Activated CD4-positive, alpha-beta T cell treated with anti-CD3 and anti-CD28 coated beads, Interleukin-2, amount 10 ng/mL, durations not matched to agents 7 days and 5 days (primary cell): ENCODE measurements around the gene KCNMA1. TPM values are rescaled to one million over a fixed set of nuclear protein-coding genes. Genes with fewer than 3 reads are reported as not detected.
"Not testable (repeated sequence)": the region's sequence is repeated elsewhere in the genome, so short reads cannot be mapped to it uniquely, and the experiment has no call there.

ENCODE experiments used
- CTCF ChIA-PET: fragments of 350-600 bp; sonication (Branson Sonifier 250); formaldehyde crosslinking; loops from one replicate; lab custom pipeline; 2021; ENCODE audit warnings: antibody characterized with exemption; lab: Charles Lee
- POLR2A ChIA-PET: fragments of 350-600 bp; sonication (Branson Sonifier 250); formaldehyde crosslinking; loops from one replicate; lab custom pipeline; 2021; ENCODE audit warnings: antibody characterized with exemption; lab: Charles Lee
- DNase-seq: peaks from one replicate; pipeline ENCODE4 v3.0.0-alpha.2; 2020
- H3K27ac Mint-ChIP-seq: one replicate; pipeline ENCODE4 v1.8.0; 2021; ENCODE audit warnings: mild to moderate bottlenecking, moderate library complexity, mixed read lengths
- H3K27me3 Mint-ChIP-seq: one replicate; pipeline ENCODE4 v1.8.0; 2021; ENCODE audit warnings: mixed read lengths
- H3K36me3 Mint-ChIP-seq: one replicate; pipeline ENCODE4 v1.8.0; 2021; ENCODE audit warnings: low read depth, mixed read lengths
- H3K4me1 Mint-ChIP-seq: one replicate; pipeline ENCODE4 v1.8.0; 2021; ENCODE audit warnings: mixed read lengths
- H3K4me3 Mint-ChIP-seq: one replicate; pipeline ENCODE4 v1.8.0; 2021; ENCODE audit warnings: mild to moderate bottlenecking, moderate library complexity, mixed read lengths
- H3K9me3 Mint-ChIP-seq: one replicate; pipeline ENCODE4 v1.8.0; 2021; ENCODE audit warnings: mixed read lengths
- total RNA-seq, 2 experiments: library from RNA; stranded (reverse); gene quantifications; one replicate each; pipeline ENCODE4 v1.2.3, GENCODE V29; 2021

Gene KCNMA1
- total RNA-seq, 2 experiments from 2014 or later, result not detected

DNA sequence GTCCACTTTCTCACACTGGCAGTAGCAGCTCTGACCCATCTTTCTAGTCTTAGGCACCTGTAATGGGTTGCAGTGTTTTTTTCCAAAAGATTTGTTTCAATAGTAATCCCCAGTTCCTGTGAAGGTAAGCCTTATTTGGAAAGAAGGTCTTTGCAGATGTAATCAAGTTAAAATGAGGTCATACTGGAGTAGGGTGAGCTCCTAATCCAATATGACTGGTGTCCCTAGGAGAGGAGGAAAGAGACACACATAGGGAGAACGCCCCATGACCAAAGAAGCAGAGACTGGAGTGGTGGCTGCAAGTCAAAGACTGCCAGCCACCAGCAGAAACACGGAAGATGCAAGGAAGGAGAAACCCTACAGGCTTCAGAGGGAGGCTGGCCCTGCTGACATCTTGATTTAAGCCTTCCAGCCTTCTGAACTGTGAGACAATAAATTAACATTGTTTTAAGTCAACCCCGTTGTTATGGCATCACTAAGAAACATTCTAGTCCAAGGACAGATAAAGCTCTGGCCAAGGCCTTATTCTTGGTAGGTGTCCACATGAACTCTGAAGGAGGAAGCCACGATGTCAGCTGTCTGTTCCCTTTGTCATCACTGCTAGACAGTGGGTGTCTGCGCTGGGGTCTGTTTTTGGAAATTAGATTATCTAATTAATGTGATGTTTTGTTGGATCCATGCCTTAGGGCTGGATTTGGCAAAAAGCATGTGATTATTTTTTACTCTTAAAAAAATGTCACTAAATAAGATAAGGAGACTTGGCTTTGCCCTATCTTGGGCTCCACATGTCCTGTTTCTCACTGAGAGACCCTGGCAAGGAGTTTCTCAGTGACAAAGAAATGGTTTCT is 214.9 kb downstream of the KCNMA1 start:
- no peak for DNase-seq
- H3K4me1 Mint-ChIP-seq, result no peaks in the 10 kb centered on the region
- ChIA-PET CTCF (interaction anchor here (1.1 kb wide), 1 partner anchor 12 kb away, joined by 4 read pairs; no protein-coding TSS in a partner anchor), POLR2A (no interaction called here)
- H3K27ac Mint-ChIP-seq, result no peak overlapping the region
- no peaks in the 10 kb centered on the region for H3K9me3 Mint-ChIP-seq
- no peaks in the 10 kb centered on the region for H3K27me3 Mint-ChIP-seq
- H3K4me3 Mint-ChIP-seq, result no peak overlapping the region
- no peaks in the 10 kb centered on the region for H3K36me3 Mint-ChIP-seq

DNA sequence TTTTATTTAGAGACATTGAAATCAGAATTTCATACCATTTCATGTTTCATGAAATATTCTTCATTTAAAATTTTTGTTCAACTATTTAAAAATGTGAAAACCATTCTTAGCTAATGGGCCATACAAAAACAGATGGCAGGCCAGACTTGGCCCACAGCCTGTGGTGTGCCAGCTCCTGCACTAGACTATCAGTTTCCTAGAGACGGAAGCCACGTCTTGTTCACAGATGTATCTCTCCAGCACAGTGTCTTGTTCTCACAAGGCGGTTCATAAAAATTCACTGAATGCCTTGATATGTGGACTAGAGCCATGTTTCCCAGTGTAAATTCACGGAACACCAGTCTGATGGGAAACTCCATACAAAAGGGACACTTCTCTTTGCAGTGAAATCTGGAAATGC is 216.0 kb downstream of the KCNMA1 start:
- Mint-ChIP-seq H3K36me3 (no peaks in the 10 kb centered on the region), H3K27ac (no peak overlapping the region), H3K9me3 (no peaks in the 10 kb centered on the region), H3K4me1 (no peaks in the 10 kb centered on the region), H3K27me3 (no peaks in the 10 kb centered on the region), H3K4me3 (no peak overlapping the region)
- POLR2A ChIA-PET, result no interaction called here
- no peak for DNase-seq
- CTCF ChIA-PET, result no interaction called here

DNA sequence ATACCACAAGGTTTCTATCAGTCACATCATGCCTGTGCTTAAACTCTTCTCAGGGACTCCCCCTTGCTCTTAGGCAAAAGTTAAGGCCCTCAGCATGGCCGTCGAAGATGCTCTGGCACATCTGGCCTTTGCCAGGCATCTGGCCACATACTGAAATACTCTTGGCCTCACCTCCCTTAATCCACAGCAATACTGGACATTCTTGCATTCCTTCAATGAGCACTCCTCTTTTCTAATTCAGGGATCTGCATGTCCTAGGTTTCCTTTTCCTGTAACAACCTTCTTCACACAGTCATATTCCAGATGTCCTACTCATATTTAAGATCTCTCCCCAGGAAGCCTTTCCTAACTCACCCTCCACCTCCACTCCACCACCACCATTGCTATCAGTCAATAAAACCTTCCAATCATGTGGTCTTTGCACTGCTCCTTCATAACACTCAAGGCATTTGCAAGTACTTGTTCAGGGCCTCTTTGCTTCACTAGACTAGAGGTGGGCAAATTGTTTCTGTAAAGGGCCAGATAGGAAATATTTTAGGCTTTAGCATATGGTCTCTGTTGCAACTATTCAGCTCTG is 216.6 kb downstream of the KCNMA1 start:
- no peaks in the 10 kb centered on the region for H3K36me3 Mint-ChIP-seq
- no peak overlapping the region for H3K27ac Mint-ChIP-seq
- DNase-seq, result no peak
- H3K4me3 Mint-ChIP-seq, result no peak overlapping the region
- CTCF ChIA-PET, result no interaction called here
- H3K27me3 Mint-ChIP-seq, result no peaks in the 10 kb centered on the region
- H3K9me3 Mint-ChIP-seq, result no peaks in the 10 kb centered on the region
- no peaks in the 10 kb centered on the region for H3K4me1 Mint-ChIP-seq
- POLR2A ChIA-PET, result no interaction called here

DNA sequence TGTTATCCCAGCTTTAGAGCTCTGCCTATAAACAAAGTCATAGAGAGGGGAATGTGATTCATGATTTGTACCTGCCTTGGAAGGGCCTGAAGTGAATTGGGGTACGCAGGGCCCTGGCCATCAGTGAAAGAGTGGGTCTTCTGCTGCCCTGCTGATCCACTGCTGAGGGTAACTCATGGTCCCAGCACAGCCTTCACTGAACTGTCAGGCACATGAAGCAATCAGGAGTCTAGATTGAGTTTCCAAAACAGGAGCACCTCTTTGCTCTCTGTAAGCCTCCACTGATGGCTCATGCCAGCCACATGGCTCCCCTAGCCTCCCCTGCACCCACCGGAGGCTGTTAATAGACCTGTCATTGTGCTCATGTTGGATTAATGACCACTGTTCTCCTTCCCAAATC is 217.6 kb downstream of the KCNMA1 start:
- Mint-ChIP-seq H3K27me3 (no peaks in the 10 kb centered on the region), H3K4me3 (no peak overlapping the region), H3K9me3 (no peaks in the 10 kb centered on the region), H3K36me3 (no peaks in the 10 kb centered on the region), H3K4me1 (no peaks in the 10 kb centered on the region), H3K27ac (no peak overlapping the region)
- ChIA-PET POLR2A (no interaction called here), CTCF (no interaction called here)
- DNase-seq, result no peak

DNA sequence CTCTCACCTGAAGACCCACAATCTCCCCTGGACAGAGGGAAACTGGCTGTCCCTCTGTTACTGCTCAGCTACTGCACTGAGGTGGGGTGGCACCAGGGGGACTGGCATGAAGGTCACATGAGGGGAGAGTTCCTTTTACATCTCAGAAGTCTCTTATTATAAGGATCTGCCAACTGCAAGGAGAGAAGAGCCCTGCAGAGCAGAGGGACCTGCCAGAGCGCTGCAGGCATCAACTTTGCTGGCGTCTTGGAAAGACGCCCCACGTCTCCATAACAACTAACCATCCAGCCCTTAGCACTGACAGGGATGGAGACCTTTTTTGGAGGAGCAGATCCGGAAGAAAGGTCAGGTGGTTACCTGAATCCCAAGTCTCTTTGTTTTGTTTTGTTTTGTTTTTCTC is 218.6 kb downstream of the KCNMA1 start:
- no peaks in the 10 kb centered on the region for H3K27me3 Mint-ChIP-seq

DNA sequence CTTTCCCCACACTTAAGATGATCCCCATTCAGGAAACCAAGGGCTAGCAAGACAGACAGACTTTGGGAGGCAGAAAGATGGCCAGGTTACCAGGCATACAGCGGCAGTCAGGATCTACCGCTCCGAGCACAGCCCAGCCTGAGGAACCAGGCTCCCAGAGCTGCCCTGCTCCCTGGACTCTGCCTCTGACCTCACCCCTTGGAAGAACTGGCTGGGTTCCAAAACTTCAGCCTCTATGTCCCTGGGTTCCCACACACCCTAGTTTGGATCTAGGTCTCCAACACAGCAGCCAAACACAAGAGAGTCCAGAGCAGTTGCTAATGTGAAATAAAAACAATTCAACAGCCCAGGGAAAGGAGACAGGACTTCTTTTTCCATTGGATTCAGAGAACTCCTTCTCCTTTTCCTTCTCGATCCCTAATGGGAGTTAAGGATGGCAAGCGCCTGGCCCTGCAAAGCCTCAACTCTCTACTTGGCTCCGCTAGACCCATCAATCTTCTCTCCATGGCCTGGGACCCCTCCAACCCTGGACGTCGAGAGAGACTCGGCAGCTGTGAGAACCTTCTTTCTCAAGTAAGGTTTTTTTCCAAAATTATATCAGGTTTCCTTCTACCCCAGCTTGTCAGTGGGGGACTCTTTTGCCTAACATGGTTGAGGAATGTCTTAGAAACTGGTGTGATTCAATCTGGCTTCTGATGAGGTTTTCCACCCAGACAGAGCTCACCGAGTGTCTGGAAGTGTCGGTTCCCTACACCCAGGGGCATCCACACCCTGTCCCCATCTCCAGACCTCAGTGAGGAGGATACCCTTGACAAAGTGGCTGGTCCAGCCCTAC is 219.6 kb downstream of the KCNMA1 start:
- H3K27ac Mint-ChIP-seq, result no peak overlapping the region
- ChIA-PET CTCF (no interaction called here), POLR2A (no interaction called here)
- DNase-seq, result no peak
- H3K27me3 Mint-ChIP-seq, result no peaks in the 10 kb centered on the region
- H3K36me3 Mint-ChIP-seq, result no peaks in the 10 kb centered on the region
- H3K4me1 Mint-ChIP-seq, result no peaks in the 10 kb centered on the region
- no peak overlapping the region for H3K4me3 Mint-ChIP-seq
- no peaks in the 10 kb centered on the region for H3K9me3 Mint-ChIP-seq

More for the DNA sequence above, 218.6 kb downstream of the KCNMA1 start:
- Mint-ChIP-seq H3K27ac (no peak overlapping the region), H3K36me3 (no peaks in the 10 kb centered on the region), H3K4me1 (no peaks in the 10 kb centered on the region), H3K9me3 (no peaks in the 10 kb centered on the region), H3K4me3 (no peak overlapping the region)
- POLR2A ChIA-PET, result no interaction called here
- CTCF ChIA-PET, result no interaction called here
- no peak for DNase-seq

DNA sequence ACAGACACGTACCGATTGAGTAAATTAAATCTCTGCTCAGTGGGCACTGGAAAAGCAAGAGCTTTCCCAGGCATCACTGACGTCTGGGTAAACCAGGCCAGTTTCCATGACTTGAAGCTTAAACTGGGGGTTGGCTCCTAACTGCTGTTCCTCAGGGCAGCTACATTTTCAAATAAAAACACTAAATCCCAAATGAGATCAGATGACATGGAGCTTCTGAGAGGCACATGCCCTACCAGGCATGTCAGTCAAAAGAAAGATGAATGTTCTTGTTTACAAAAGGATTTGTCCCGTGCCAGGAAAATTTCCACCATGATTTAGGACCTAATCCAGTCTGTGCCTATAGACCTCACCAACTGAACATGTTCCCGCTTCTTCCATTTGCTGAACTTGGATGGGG is 220.2 kb downstream of the KCNMA1 start:
- no peak overlapping the region for H3K27ac Mint-ChIP-seq
- H3K9me3 Mint-ChIP-seq, result no peaks in the 10 kb centered on the region
- H3K4me3 Mint-ChIP-seq, result no peak overlapping the region
- ChIA-PET CTCF (no interaction called here), POLR2A (no interaction called here)
- H3K36me3 Mint-ChIP-seq, result no peaks in the 10 kb centered on the region
- no peak for DNase-seq
- H3K4me1 Mint-ChIP-seq, result no peaks in the 10 kb centered on the region
- H3K27me3 Mint-ChIP-seq, result no peaks in the 10 kb centered on the region

DNA sequence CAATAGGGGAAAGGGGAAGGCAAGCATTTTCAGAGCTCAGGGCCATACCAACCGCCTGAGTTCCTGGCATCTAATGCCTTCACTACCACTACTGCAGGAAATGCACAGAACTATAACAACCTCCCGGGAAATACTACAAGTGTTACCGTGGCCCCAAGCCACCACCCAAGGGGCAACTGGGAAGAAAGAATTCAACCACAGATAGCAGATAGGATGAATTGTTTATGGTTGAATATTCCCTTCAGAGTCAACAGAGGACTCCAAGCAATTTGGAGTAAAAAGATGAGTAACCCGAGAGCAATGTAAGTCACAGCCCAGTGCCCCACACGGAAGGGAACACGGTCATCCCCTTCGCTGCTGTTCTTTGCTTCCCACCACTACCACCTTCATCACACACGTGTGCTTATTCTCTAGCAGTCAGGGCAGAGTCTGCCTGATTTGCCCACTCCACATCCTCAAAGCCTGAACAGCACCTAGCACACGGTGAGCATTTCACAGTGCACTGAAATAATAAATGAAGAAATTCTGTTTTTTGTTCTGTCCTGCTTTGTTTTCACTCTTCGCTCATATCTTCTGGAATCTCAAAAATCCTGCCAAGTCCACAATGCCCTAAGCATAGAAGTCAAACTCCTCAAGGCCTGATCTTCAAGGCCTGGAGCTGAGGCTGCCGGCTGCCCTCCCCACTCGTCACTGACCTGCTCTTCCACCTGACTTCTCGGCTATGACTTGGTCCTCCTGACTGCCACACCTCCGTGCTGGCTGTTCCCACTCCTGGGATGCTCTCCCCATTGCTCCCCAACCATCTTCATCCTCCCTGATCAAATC is 221.1 kb downstream of the KCNMA1 start:
- no peaks in the 10 kb centered on the region for H3K36me3 Mint-ChIP-seq
- H3K27ac Mint-ChIP-seq, result no peak overlapping the region
- no peaks in the 10 kb centered on the region for H3K4me1 Mint-ChIP-seq
- no peak overlapping the region for H3K4me3 Mint-ChIP-seq
- H3K27me3 Mint-ChIP-seq, result no peaks in the 10 kb centered on the region
- CTCF ChIA-PET, result no interaction called here
- DNase-seq, result no peak
- H3K9me3 Mint-ChIP-seq, result no peaks in the 10 kb centered on the region
- POLR2A ChIA-PET, result no interaction called here

DNA sequence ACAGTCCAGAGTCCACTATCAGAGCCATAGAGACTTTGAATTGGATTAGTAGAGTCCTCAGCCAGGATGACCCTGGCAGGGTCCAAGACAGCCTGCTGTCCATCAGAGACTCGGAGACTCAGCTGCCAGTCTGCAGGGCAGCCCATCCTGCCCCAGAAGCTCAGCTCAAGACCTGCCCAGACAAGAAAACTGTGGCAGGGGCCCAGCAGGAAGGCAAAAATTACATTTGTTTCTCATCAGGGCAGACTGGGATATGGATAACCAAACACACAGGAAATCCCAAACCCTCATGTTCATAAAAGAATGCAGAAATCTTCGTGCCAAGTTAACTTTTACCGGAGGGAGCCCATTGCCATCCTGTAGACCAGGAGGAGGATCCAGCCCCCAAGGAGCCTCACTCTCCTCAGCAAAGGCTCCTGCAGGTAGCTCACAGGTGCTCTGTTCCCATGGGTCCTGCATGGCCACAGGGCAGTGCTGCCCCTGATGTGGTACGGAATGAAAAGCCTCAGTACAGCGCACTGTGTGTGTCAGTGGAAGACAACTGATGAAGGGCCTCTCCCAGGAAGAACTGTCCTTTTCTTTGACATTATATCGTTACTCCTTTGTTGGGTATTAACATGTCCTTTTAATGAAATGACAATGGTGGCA is 222.2 kb downstream of the KCNMA1 start:
- Mint-ChIP-seq H3K36me3 (no peaks in the 10 kb centered on the region), H3K4me1 (no peaks in the 10 kb centered on the region), H3K27me3 (no peaks in the 10 kb centered on the region), H3K9me3 (no peaks in the 10 kb centered on the region), H3K27ac (no peak overlapping the region), H3K4me3 (no peak overlapping the region)
- POLR2A ChIA-PET, result no interaction called here
- CTCF ChIA-PET, result no interaction called here
- DNase-seq, result no peak

DNA sequence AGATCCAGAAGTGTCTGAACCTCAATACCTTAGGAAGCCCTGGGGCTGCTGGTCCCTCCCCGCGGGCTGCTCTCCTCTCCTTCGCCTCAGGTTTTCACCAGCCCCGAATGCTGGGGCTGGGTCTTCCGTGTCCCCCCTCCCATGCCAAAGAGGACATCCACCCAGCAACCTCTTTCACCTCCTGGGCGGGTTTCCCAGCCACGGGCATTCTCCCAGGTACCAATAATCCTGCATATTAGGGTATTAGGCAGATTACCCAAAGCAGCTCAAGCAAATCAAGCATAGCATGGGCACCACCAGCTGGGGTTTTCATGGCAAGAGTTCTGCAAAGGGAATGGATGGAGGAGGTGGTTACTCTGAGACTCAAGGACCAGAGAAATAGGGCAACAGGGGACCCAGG is 224.4 kb downstream of the KCNMA1 start:
- DNase-seq, result no peak
- POLR2A ChIA-PET, result no interaction called here
- no peaks in the 10 kb centered on the region for H3K9me3 Mint-ChIP-seq
- H3K27ac Mint-ChIP-seq, result no peak overlapping the region
- no peaks in the 10 kb centered on the region for H3K36me3 Mint-ChIP-seq
- CTCF ChIA-PET, result no interaction called here
- H3K27me3 Mint-ChIP-seq, result no peaks in the 10 kb centered on the region
- no peaks in the 10 kb centered on the region for H3K4me1 Mint-ChIP-seq
- H3K4me3 Mint-ChIP-seq, result no peak overlapping the region

DNA sequence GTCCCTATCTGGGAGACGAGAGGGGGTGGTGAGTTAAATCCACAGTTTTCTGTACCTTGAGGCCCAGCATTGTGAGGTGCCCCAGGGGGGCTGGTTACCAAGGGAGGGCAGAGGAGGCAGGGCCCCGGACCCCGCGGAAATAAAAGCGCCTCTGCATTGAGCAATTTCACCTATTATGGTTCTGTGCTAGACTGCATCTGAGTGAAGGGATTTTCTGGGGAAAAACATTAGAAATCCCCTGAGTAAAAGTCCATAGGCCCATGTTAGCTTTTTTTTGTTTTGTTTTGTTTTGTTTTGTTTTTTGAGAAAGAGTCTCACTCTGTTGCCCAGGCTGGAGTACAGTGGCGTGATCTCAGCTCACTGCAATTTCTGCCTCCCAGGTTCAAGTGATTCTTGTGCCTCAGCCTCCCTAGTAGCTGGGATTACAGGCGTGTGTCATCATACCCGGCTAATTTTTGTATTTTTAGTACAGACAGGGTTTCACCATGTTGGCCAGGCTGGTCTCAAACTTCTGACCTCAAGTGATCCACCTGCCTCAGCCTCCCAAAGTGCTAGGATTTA is 225.0 kb downstream of the KCNMA1 start:
- DNase-seq, CTCF ChIA-PET, H3K36me3 Mint-ChIP-seq, POLR2A ChIA-PET, H3K9me3 Mint-ChIP-seq, H3K27ac Mint-ChIP-seq, H3K4me1 Mint-ChIP-seq, H3K4me3 Mint-ChIP-seq, H3K27me3 Mint-ChIP-seq: not testable (repeated sequence)

DNA sequence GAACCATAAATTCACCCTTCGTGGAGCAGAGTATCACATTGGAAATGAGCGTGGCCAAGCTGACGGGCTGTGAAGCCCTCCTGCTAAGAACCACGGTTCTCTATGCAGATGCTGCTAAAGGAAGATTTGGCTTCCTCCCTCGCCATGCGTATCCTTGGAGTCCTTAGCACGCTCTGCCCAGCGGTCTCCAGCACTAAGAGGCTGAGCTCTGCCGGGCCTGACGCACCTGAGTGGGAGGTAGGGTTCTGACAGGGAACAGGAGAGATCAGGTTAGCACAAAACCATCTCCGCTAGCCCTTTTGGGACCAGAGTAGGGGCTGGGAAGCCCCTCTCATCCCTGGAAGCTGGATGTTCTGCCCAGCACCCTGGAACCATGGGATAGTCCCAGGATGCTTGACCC is 225.8 kb downstream of the KCNMA1 start:
- CTCF ChIA-PET, result interaction anchor here (1.0 kb wide), 1 partner anchor 12 kb away, joined by 4 read pairs; no protein-coding TSS in a partner anchor
- H3K36me3 Mint-ChIP-seq, result no peaks in the 10 kb centered on the region
- no peaks in the 10 kb centered on the region for H3K27me3 Mint-ChIP-seq
- no peak for DNase-seq
- POLR2A ChIA-PET, result no interaction called here
- H3K27ac Mint-ChIP-seq, result no peak overlapping the region
- H3K4me3 Mint-ChIP-seq, result no peak overlapping the region
- no peaks in the 10 kb centered on the region for H3K9me3 Mint-ChIP-seq
- no peaks in the 10 kb centered on the region for H3K4me1 Mint-ChIP-seq
